OCI-LY1 (cell line): ENCODE results near the gene SLC25A45.

ENCODE experiments used
- EZH2 ChIP-seq: fragments of 200-600 bp; sonication (generic), shearing (Covaris generic); IDR thresholded peaks from 2 replicates; pipeline ENCODE4 v1.8.0; 2017; ENCODE audit warnings: borderline replicate concordance, mixed run types, mild to moderate bottlenecking, antibody characterized with exemption, low read length, moderate library complexity, mixed read lengths
- TF ChIP-seq, protein P1 (sequence below): fragments of 200-600 bp; sonication (generic), shearing (Covaris generic); IDR thresholded peaks from 2 replicates; pipeline ENCODE4 v1.5.1; 2017; ENCODE audit warnings: mild to moderate bottlenecking, antibody characterized with exemption, low read length, moderate library complexity, mixed read lengths

DNA sequence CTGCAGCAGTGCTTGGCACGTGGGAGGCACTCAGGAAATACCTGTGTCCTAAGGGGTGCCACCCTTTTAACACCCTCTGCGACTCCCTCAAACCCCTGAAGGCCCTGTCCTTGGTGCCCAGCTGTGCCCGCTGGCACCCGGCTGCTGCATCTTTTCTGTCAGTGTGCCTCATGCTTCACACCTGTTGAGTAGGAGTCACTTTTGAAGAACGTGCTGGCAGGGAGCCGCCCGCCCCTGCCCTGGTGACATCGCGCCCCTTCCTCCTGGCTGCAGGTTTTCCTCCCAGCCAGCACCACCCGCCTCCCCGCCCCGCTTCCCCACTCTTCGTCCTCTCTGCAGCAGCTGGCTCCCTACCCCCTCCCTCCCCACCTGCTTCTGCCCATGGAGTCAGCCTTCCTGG, 21.8 kb upstream of the SLC25A45 start:
- TF ChIP-seq, protein P1, sequence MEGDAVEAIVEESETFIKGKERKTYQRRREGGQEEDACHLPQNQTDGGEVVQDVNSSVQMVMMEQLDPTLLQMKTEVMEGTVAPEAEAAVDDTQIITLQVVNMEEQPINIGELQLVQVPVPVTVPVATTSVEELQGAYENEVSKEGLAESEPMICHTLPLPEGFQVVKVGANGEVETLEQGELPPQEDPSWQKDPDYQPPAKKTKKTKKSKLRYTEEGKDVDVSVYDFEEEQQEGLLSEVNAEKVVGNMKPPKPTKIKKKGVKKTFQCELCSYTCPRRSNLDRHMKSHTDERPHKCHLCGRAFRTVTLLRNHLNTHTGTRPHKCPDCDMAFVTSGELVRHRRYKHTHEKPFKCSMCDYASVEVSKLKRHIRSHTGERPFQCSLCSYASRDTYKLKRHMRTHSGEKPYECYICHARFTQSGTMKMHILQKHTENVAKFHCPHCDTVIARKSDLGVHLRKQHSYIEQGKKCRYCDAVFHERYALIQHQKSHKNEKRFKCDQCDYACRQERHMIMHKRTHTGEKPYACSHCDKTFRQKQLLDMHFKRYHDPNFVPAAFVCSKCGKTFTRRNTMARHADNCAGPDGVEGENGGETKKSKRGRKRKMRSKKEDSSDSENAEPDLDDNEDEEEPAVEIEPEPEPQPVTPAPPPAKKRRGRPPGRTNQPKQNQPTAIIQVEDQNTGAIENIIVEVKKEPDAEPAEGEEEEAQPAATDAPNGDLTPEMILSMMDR = no peak
- no peak for TF ChIP-seq EZH2
